GM12878 (cell line): Measurements from ENCODE around the gene KRTAP10-2. TPM values are rescaled to one million over a fixed set of nuclear protein-coding genes. Genes with fewer than 3 reads are reported as not detected.

ENCODE experiments used
- ATAC-seq: fragments of 200-7000 bp; cut with Tn5 transposase; 3 replicates; pipeline ENCODE4 v1.9.1; 2020; ENCODE audit warnings: mild to moderate bottlenecking, moderate library complexity
- BruUV-seq: library from RNA; stranded (reverse); fragments of 400-500 nt; replicated peaks from 2 replicates; lab custom pipeline; 2021; lab: Mats Ljungman, UMichigan
- CTCF ChIA-PET: fragments of 300-600 bp; sonication (Branson Sonifier 250); formaldehyde crosslinking; extraction: SDS; loops from one replicate; lab custom pipeline; 2021; ENCODE audit warnings: inconsistent platforms; lab: Yijun Ruan, JAX
- POLR2A ChIA-PET: fragments of 350-600 bp; formaldehyde crosslinking; extraction: SDS; loops from one replicate; lab custom pipeline; 2021; ENCODE audit warnings: inconsistent platforms; lab: Charles Lee
- RAD21 ChIA-PET: fragments of 300-600 bp; sonication (Branson Sonifier 250); formaldehyde crosslinking; loops from one replicate; lab custom pipeline; 2023; ENCODE audit warnings: antibody characterized with exemption; ENCODE audit not compliant: unreplicated experiment; lab: Charles Lee
- SMC1A ChIA-PET: fragments of 300-600 bp; sonication (Branson Sonifier 250); formaldehyde crosslinking; loops from one replicate; lab custom pipeline; 2023; ENCODE audit not compliant: unreplicated experiment, uncharacterized antibody; lab: Charles Lee
- DNase-seq: peaks from one replicate; pipeline ENCODE4 v3.0.0-alpha.2; 2011; ENCODE audit warnings: low read depth, low spot score
- FAIRE-seq: peaks from 3 replicates; lab custom pipeline; 2011; peaks lifted over from hg19 to GRCh38; lab: Jason Lieb, UNC
- H2AFZ ChIP-seq: 2 replicates; pipeline ENCODE4 v1.6.0; 2011; ENCODE audit warnings: low read depth, low read length, control low read depth; ENCODE audit not compliant: control insufficient read depth
- H3K27ac ChIP-seq: 2 replicates; pipeline ENCODE4 v1.5.1; 2011; ENCODE audit warnings: control low read depth; ENCODE audit not compliant: control insufficient read depth, insufficient read depth
- H3K27me3 ChIP-seq, 2 experiments: replicated peaks in 1 of 2; 2 replicates each; pipeline versions ENCODE4 v1.6.0 to v1.6.1; 2011; ENCODE audit warnings: low read length in 1 of 2; ENCODE audit not compliant: control insufficient read depth in 2 of 2, insufficient read depth in 2 of 2
- H3K36me3 ChIP-seq, 2 experiments: 2 replicates each; pipeline ENCODE4 v1.5.1; 2011; ENCODE audit warnings: low read length in 1 of 2; ENCODE audit not compliant: control insufficient read depth in 2 of 2, insufficient read depth in 2 of 2
- H3K4me1 ChIP-seq: 2 replicates; pipeline ENCODE4 v1.6.1; 2011; ENCODE audit warnings: mild to moderate bottlenecking, low read length, moderate library complexity, mixed read lengths; ENCODE audit not compliant: control insufficient read depth, insufficient read depth
- H3K4me2 ChIP-seq: 2 replicates; pipeline ENCODE4 v1.6.0; 2011; ENCODE audit warnings: control low read depth; ENCODE audit not compliant: control insufficient read depth, insufficient read depth
- H3K4me3 ChIP-seq: fragments of 200-600 bp; sonication (generic); 2 replicates; pipeline ENCODE4 v1.5.1; 2016
- H3K79me2 ChIP-seq: 2 replicates; pipeline ENCODE4 v1.6.0; 2011; ENCODE audit warnings: low read length; ENCODE audit not compliant: control insufficient read depth, insufficient read depth
- H3K9ac ChIP-seq: 2 replicates; pipeline ENCODE4 v1.8.0; 2011; ENCODE audit warnings: low read length, control low read depth, mixed read lengths; ENCODE audit not compliant: control insufficient read depth, insufficient read depth
- H3K9me3 ChIP-seq: replicated peaks from 3 replicates; pipeline ENCODE4 v1.5.1; 2011; ENCODE audit warnings: mild to moderate bottlenecking, low read length; ENCODE audit not compliant: control insufficient read depth, insufficient read depth
- H4K20me1 ChIP-seq: 2 replicates; pipeline ENCODE4 v1.6.0; 2011; ENCODE audit not compliant: control insufficient read depth, insufficient read depth
- BCL11A ChIP-seq: IDR thresholded peaks from 2 replicates; pipeline ENCODE4 v1.6.1; 2011; ENCODE audit warnings: low read depth, low read length
- CREM ChIP-seq: IDR thresholded peaks from 2 replicates; pipeline ENCODE4 v1.6.1; 2014; ENCODE audit warnings: antibody characterized with exemption, low read depth
- EGR1 ChIP-seq, 2 experiments: IDR thresholded peaks; 1 replicate in 1 of 2; 2 replicates in 1 of 2; pipeline ENCODE4 v1.6.1; 2011 to 2012; ENCODE audit warnings: low read depth in 2 of 2, low read length in 2 of 2, borderline replicate concordance in 1 of 2, mild to moderate bottlenecking in 1 of 2, moderate library complexity in 1 of 2
- HDGF ChIP-seq: fragments of 450-650 bp; IDR thresholded peaks from 2 replicates; pipeline ENCODE4 v1.6.1; 2016; ENCODE audit warnings: antibody characterized with exemption
- MYC ChIP-seq: IDR thresholded peaks from 2 replicates; pipeline ENCODE4 v1.6.1; 2011; ENCODE audit warnings: mild to moderate bottlenecking, low read length, moderate library complexity, inconsistent platforms; ENCODE audit not compliant: insufficient read depth, insufficient replicate concordance, insufficient read length, severe bottlenecking
- PAX8 ChIP-seq: fragments of 450-650 bp; IDR thresholded peaks from 2 replicates; pipeline ENCODE4 v1.6.1; 2017; ENCODE audit warnings: mild to moderate bottlenecking, moderate library complexity
- RELA ChIP-seq: fragments of 450-650 bp; IDR thresholded peaks from 2 replicates; pipeline ENCODE4 v1.8.0; 2014; ENCODE audit warnings: borderline replicate concordance; ENCODE audit not compliant: partially characterized antibody
- SMC3 ChIP-seq: IDR thresholded peaks from 2 replicates; pipeline ENCODE4 v1.6.1; 2011; ENCODE audit warnings: low read length, improper control_type of control experiment, borderline replicate concordance
- STAT3 ChIP-seq: IDR thresholded peaks from 2 replicates; pipeline ENCODE4 v1.6.1; 2011; ENCODE audit warnings: low read depth, low read length, improper control_type of control experiment
- SUZ12 ChIP-seq: fragments of 200-600 bp; sonication (generic); IDR thresholded peaks from one replicate; pipeline ENCODE4 v1.6.1; 2018; ENCODE audit warnings: antibody characterized with exemption, mild to moderate bottlenecking; ENCODE audit not compliant: unreplicated experiment
- TCF3 ChIP-seq: IDR thresholded peaks from 2 replicates; pipeline ENCODE4 v1.6.1; 2012; ENCODE audit warnings: low read depth, mild to moderate bottlenecking, low read length, borderline replicate concordance; ENCODE audit not compliant: insufficient read depth
- YY1 ChIP-seq: IDR thresholded peaks from 2 replicates; pipeline ENCODE4 v1.6.1; 2011; ENCODE audit warnings: low read depth, mild to moderate bottlenecking, low read length
- WGBS: methylation state at CpG from one replicate; pipeline ENCODE4 v1.1.6; 2016; ENCODE audit warnings: low lambda C conversion rate; ENCODE audit not compliant: insufficient replicate concordance, insufficient coverage; ENCODE audit errors: missing lambda C conversion rate; 5-methylcytosine and 5-hydroxymethylcytosine counted together
- in situ Hi-C: fragments of 300-500 bp; cut with MboI; formaldehyde crosslinking; loops from 9 replicates; pipeline ENCODE4 v1.14.3; 2018; ENCODE audit warnings: mixed read lengths
- intact Hi-C: fragments of 100-400 bp; cut with micrococcal nuclease; formaldehyde crosslinking; loops from one replicate; pipeline ENCODE4 v1.14.2; 2022; ENCODE audit not compliant: unreplicated experiment
- polyA plus RNA-seq, 11 experiments: library from polyadenylated mRNA; depleted of rRNA in 4 of 11; unstranded in 6 of 11; stranded (reverse) in 5 of 11; fragments of >200 nt; fragmentation: Nextera tagmentation in 4 of 11; fragmentation: Illumina TruSeq in 1 of 11; extraction: Ambion mirVana in 4 of 11; extraction: Trizol in 1 of 11; gene quantifications; 1 replicate in 1 of 11; 2 replicates in 10 of 11; pipeline versions ENCODE4 v1.2.1 to v1.2.3, GENCODE V29; 2011 to 2016; ENCODE audit warnings: inconsistent platforms in 2 of 11, missing spikeins in 2 of 11, low read depth in 1 of 11
- total RNA-seq, 4 experiments: library from RNA; depleted of rRNA in 3 of 4; stranded (reverse); fragments of >200 nt in 3 of 4; fragmentation: Illumina TruSeq in 1 of 4; extraction: Trizol in 1 of 4; gene quantifications; 2 replicates each; pipeline versions ENCODE4 v1.2.1 to v1.2.3, GENCODE V29; 2013 to 2021
- TF ChIP-seq, protein P1 (sequence below): fragments of 450-650 bp; IDR thresholded peaks from 2 replicates; pipeline ENCODE4 v1.6.1; 2017; ENCODE audit warnings: mild to moderate bottlenecking, moderate library complexity

Gene KRTAP10-2
- total and polyA plus RNA-seq, 10 of the 15 experiments (the other 5 are each of a cell fraction or from before 2014, with no cell fraction given): not detected

DNA sequence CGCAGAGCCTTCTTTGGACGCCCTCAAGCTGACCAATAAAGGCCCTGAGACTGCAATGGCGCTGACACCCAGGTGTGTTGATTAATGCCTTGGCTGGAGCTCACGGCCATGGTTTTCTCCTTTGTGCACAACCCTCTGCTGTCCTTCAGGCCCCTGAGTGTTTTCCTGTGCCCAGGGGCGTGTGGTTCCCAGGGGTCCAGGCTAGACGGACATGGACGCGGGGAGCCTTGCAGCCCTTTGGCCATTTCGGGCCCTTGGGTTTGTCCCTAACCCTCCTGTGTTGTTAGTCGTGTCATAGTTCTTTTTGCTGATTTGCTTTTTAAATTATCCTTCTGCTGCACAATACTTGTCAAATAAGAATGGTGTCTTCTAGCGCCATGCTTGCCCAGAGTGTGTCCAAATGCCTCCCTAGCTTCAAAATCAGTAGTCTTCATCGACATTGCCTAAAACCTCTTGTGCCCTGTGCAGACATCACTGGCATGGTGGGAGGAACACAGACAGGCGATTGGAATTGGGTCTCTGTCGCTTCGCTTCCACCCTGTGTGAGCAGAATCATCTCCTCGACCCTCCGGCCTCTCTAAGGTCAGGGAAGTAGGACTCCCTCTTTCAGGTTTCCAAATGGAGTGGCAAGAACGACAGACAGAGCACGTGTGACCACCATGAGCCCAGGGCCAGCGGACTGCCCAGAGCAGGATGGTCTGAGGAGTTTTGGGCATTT lies 24.2 kb upstream of the KRTAP10-2 start:
- TF ChIP-seq PAX8 (no peak), EGR1 (IDR thresholded peaks at IDR 0.05; ENCODE audit: borderline replicate concordance in 1 of 2, low read depth in 2 of 2, low read length in 2 of 2) (no peak), TCF3 (no peak), MYC (no peak)
- SMC1A ChIA-PET: no interaction called here
- Histone ChIP-seq H3K9me3 (peaks cover 1% of the 10 kb centered on the region; the same call in 2 of the 3 replicates), H3K4me1 (no peaks in the 10 kb centered on the region), H4K20me1 (no peaks in the 10 kb centered on the region), H3K79me2 (no peaks in the 10 kb centered on the region), H3K27ac (no peak overlapping the region), H3K4me3 (no peak overlapping the region), H3K36me3 (no peaks in the 10 kb centered on the region), H3K27me3 (no peaks in the 10 kb centered on the region), H3K9ac (no peak overlapping the region), H2AFZ (no peak overlapping the region), H3K4me2 (no peak overlapping the region)
- POLR2A ChIA-PET: no interaction called here
- intact Hi-C loops (no loop called here), in situ Hi-C loops (no loop called here)
- CTCF ChIA-PET: no interaction called here
- no peak for FAIRE-seq
- DNase-seq: no peak
- RAD21 ChIA-PET: no interaction called here
- no TSS peak for BruUV-seq
- 29% methylated on average over 20 of the region's 20 CpGs for WGBS
- ATAC-seq: no peak

DNA sequence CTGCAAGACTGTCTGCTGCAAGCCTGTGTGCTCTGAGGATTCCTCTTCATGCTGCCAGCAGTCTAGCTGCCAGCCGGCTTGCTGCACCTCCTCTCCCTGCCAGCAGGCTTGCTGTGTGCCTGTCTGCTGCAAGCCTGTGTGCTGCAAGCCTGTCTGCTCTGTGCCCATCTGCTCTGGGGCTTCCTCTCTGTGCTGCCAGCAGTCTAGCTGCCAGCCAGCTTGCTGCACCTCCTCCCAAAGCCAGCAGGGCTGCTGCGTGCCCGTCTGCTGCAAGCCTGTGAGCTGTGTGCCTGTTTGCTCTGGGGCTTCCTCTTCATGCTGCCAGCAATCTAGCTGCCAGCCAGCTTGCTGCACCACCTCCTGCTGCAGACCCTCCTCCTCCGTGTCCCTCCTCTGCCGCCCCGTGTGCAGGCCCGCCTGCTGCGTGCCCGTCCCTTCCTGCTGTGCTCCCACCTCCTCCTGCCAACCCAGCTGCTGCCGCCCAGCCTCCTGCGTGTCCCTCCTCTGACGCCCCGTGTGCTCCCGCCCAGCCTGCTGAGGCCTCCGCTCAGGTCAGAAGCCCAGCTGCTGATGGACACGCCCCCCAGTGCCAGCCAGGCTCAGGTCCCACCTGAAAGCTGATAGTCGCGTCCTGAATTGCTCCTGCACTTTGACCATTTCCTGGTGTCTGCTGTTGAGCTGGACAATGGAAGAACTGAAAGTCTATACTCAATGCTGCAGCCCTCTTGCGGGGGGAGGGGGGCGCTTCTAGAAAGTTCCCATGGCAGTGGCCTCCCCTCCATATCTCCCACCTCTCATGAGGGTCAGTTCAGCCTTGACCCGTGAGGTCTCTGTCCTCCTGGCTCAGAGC lies 23.4 kb upstream of the KRTAP10-2 start:
- Histone ChIP-seq H3K4me3 (no peak overlapping the region), H3K36me3 (no peaks in the 10 kb centered on the region), H3K27me3 (no peaks in the 10 kb centered on the region), H3K4me2 (no peak overlapping the region), H3K79me2 (no peaks in the 10 kb centered on the region), H4K20me1 (no peaks in the 10 kb centered on the region), H3K9me3 (peaks cover 1% of the 10 kb centered on the region; the same call in 2 of the 3 replicates), H3K9ac (no peak overlapping the region), H2AFZ (no peak overlapping the region), H3K4me1 (no peaks in the 10 kb centered on the region), H3K27ac (no peak overlapping the region)
- 17% methylated on average over 21 of the region's 21 CpGs for WGBS
- FAIRE-seq (no peak), ATAC-seq (no peak), DNase-seq (no peak)
- in situ Hi-C loops (no loop called here), intact Hi-C loops (no loop called here)
- RAD21 ChIA-PET: no interaction called here
- POLR2A ChIA-PET: no interaction called here
- SMC1A ChIA-PET: no interaction called here
- CTCF ChIA-PET: no interaction called here
- BruUV-seq: no TSS peak
- TF ChIP-seq SMC3 (no peak), SUZ12 (no peak), BCL11A (no peak), CREM (no peak), HDGF (no peak), STAT3 (no peak), RELA (no peak), YY1 (no peak)
- TF ChIP-seq, protein P1, sequence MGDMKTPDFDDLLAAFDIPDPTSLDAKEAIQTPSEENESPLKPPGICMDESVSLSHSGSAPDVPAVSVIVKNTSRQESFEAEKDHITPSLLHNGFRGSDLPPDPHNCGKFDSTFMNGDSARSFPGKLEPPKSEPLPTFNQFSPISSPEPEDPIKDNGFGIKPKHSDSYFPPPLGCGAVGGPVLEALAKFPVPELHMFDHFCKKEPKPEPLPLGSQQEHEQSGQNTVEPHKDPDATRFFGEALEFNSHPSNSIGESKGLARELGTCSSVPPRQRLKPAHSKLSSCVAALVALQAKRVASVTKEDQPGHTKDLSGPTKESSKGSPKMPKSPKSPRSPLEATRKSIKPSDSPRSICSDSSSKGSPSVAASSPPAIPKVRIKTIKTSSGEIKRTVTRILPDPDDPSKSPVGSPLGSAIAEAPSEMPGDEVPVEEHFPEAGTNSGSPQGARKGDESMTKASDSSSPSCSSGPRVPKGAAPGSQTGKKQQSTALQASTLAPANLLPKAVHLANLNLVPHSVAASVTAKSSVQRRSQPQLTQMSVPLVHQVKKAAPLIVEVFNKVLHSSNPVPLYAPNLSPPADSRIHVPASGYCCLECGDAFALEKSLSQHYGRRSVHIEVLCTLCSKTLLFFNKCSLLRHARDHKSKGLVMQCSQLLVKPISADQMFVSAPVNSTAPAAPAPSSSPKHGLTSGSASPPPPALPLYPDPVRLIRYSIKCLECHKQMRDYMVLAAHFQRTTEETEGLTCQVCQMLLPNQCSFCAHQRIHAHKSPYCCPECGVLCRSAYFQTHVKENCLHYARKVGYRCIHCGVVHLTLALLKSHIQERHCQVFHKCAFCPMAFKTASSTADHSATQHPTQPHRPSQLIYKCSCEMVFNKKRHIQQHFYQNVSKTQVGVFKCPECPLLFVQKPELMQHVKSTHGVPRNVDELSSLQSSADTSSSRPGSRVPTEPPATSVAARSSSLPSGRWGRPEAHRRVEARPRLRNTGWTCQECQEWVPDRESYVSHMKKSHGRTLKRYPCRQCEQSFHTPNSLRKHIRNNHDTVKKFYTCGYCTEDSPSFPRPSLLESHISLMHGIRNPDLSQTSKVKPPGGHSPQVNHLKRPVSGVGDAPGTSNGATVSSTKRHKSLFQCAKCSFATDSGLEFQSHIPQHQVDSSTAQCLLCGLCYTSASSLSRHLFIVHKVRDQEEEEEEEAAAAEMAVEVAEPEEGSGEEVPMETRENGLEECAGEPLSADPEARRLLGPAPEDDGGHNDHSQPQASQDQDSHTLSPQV: no peak
